ENCODE measurements around the gene AGPAT1.

DNA sequence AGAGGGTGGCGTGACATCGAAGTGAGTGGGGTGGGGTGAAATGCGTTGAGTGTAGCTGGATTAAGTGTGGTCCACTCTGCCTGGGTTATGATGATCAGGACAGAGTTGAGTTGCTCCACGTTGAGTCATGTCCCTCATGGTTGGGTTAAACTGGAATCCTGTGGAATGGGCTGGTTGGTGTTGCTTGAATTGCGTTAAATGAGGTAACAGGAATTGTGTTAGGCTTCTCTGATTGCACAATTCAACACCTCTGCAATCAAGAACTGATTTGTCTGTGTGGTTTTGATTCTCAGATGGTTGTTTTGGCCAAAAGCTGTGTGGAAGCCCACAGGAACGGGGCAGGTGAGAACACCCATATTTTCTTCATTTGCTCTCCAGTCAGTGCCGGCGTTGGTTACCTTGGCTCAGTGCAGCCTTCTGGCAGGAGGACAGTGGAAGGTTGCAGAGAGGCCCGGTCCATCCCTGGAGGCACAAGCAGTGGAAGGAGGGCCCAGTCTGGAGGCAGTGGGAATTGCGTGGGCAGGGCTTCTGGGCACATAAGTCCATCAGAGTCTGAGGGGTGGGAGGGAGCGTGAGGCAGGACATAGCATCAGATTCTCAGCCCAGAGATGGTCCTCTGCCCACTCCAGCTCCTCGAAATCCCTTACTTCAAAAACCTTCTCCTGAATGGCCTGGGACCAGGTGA lies 36.3 kb upstream of the AGPAT1 start:
- TF ChIP-seq, protein P1, sequence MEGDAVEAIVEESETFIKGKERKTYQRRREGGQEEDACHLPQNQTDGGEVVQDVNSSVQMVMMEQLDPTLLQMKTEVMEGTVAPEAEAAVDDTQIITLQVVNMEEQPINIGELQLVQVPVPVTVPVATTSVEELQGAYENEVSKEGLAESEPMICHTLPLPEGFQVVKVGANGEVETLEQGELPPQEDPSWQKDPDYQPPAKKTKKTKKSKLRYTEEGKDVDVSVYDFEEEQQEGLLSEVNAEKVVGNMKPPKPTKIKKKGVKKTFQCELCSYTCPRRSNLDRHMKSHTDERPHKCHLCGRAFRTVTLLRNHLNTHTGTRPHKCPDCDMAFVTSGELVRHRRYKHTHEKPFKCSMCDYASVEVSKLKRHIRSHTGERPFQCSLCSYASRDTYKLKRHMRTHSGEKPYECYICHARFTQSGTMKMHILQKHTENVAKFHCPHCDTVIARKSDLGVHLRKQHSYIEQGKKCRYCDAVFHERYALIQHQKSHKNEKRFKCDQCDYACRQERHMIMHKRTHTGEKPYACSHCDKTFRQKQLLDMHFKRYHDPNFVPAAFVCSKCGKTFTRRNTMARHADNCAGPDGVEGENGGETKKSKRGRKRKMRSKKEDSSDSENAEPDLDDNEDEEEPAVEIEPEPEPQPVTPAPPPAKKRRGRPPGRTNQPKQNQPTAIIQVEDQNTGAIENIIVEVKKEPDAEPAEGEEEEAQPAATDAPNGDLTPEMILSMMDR (IDR thresholded peaks at IDR 0.05 in 2 of 3, conservative IDR thresholded peaks at IDR 0.05 in 1 of 3; ENCODE audit: control insufficient read depth in 2 of 3, extremely low read depth in 1 of 3, insufficient read depth in 1 of 3, low read depth in 3 of 3, low read length in 3 of 3) = no peak
- no peak for TF ChIP-seq HDGF (IDR thresholded peaks at IDR 0.05)
- TF ChIP-seq CREM (IDR thresholded peaks at IDR 0.05; ENCODE audit: low read depth) = no peak
- TF ChIP-seq NRF1 (conservative IDR thresholded peaks at IDR 0.05; ENCODE audit: low read depth, low read length) = no peak
- no peak for TF ChIP-seq RCOR1 (conservative IDR thresholded peaks at IDR 0.05; ENCODE audit: low read depth, low read length)
- TF ChIP-seq TAF1 (IDR thresholded peaks at IDR 0.05; ENCODE audit: borderline replicate concordance, low read depth, low read length) = no peak
- no peak for TF ChIP-seq RBBP5 (conservative IDR thresholded peaks at IDR 0.05)
- no peak for TF ChIP-seq SP1 (IDR thresholded peaks at IDR 0.05; ENCODE audit: low read depth, low read length)
- no peak for TF ChIP-seq REST (IDR thresholded peaks at IDR 0.05; ENCODE audit: low read depth, low read length)
- TF ChIP-seq SKIL (IDR thresholded peaks at IDR 0.05; ENCODE audit: low read depth, poor library complexity, severe bottlenecking) = no peak
- no peak for TF ChIP-seq SIN3A (IDR thresholded peaks at IDR 0.05; ENCODE audit: low read depth, low read length)
- no peak for TF ChIP-seq PRDM15 (CRISPR knock-in tag; IDR thresholded peaks at IDR 0.05)
- TF ChIP-seq, protein P2, sequence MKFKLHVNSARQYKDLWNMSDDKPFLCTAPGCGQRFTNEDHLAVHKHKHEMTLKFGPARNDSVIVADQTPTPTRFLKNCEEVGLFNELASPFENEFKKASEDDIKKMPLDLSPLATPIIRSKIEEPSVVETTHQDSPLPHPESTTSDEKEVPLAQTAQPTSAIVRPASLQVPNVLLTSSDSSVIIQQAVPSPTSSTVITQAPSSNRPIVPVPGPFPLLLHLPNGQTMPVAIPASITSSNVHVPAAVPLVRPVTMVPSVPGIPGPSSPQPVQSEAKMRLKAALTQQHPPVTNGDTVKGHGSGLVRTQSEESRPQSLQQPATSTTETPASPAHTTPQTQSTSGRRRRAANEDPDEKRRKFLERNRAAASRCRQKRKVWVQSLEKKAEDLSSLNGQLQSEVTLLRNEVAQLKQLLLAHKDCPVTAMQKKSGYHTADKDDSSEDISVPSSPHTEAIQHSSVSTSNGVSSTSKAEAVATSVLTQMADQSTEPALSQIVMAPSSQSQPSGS (IDR thresholded peaks at IDR 0.05; ENCODE audit: low read length) = no peak

Measured in GM12878 (cell line).